Neural progenitor cell (in vitro differentiated cells): ENCODE results near the gene GALM.

Experiments
- CTCF ChIP-seq: fragments of 200-600 bp; sonication (generic); IDR thresholded peaks from 2 replicates; pipeline ENCODE4 v1.5.1; 2017; ENCODE audit warnings: antibody characterized with exemption, mild to moderate bottlenecking
- EZH2 ChIP-seq: fragments of 200-600 bp; sonication (generic); IDR thresholded peaks from 2 replicates; pipeline ENCODE4 v1.6.1; 2017; ENCODE audit warnings: antibody characterized with exemption, mild to moderate bottlenecking, moderate library complexity

GRCh38 chr2:38748943-38749804 lies 83.3 kb downstream of the GALM start:
- TF ChIP-seq CTCF (no peak), EZH2 (no peak)
